ENCODE measurements around the gene ZNF277. TPM values are rescaled to one million over a fixed set of nuclear protein-coding genes. Genes with fewer than 3 reads are reported as not detected.
A peak's percentile ranks its signal among the peaks of the same experiment; 100 is the strongest.

The ZNF277 gene
- total and polyA plus RNA-seq, 4 donors = 7.8 to 23.5 (median 14.5) TPM

- TF ChIP-seq, protein P1, sequence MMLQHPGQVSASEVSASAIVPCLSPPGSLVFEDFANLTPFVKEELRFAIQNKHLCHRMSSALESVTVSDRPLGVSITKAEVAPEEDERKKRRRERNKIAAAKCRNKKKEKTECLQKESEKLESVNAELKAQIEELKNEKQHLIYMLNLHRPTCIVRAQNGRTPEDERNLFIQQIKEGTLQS (IDR thresholded peaks at IDR 0.05) = no peak
- no peak for TF ChIP-seq SP1 (IDR thresholded peaks at IDR 0.05)
- WGBS = 91% methylated on average over 2 of the region's 2 CpGs
Measured at GRCh38 chr7:112214883-112215282, 8.4 kb downstream of the ZNF277 start.

GRCh38 chr7:112215787-112216186, 9.3 kb downstream of the ZNF277 start:
- no peaks in the 10 kb centered on the region for H3K27me3 ChIP-seq (ENCODE audit: control insufficient read depth in 4 of 4, insufficient read depth in 4 of 4, low read length in 3 of 4)
- H3K9me3 ChIP-seq (ENCODE audit: control insufficient read depth in 4 of 4, low read length in 3 of 4) = no peaks in the 10 kb centered on the region
- no peak overlapping the region for H3K9ac ChIP-seq (ENCODE audit: low read depth in 1 of 2, low read length in 2 of 2)
- WGBS = 83% methylated on average over 4 of the region's 4 CpGs
- H3K4me3 ChIP-seq (ENCODE audit: low read depth in 1 of 3, low read length in 3 of 3) = no peak overlapping the region
- H3K27ac ChIP-seq (ENCODE audit: low read depth in 1 of 2, low read length in 2 of 2) = no peak overlapping the region
- no peak for DNase-seq (ENCODE audit: low spot score)
- peaks cover 2 to 23% (median 11%) of the 10 kb centered on the region in 4 donors for H3K4me1 ChIP-seq (ENCODE audit: control insufficient read depth in 4 of 4, insufficient read depth in 4 of 4, low read length in 3 of 4)
- H3K36me3 ChIP-seq (ENCODE audit: control insufficient read depth in 4 of 4, insufficient read depth in 3 of 4, low read depth in 1 of 4, low read length in 3 of 4) = no peaks in the 10 kb centered on the region
- TF ChIP-seq JUND (IDR thresholded peaks at IDR 0.05) = no peak
- TF ChIP-seq CTCF (IDR thresholded peaks at IDR 0.05; ENCODE audit: low read depth, low read length, missing input control) = no peak
- TF ChIP-seq, protein P2, sequence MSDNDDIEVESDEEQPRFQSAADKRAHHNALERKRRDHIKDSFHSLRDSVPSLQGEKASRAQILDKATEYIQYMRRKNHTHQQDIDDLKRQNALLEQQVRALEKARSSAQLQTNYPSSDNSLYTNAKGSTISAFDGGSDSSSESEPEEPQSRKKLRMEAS (IDR thresholded peaks at IDR 0.05) = no peak
- no peak for TF ChIP-seq NR2F2 (IDR thresholded peaks at IDR 0.05)
- TF ChIP-seq GABPA (IDR thresholded peaks at IDR 0.05 in 1 of 2, conservative IDR thresholded peaks at IDR 0.05 in 1 of 2) = no peak
- TF ChIP-seq SP1 (IDR thresholded peaks at IDR 0.05) = no peak

More at GRCh38 chr7:112214883-112215282, 8.4 kb downstream of the ZNF277 start:
- H3K36me3 ChIP-seq (ENCODE audit: control insufficient read depth in 4 of 4, insufficient read depth in 3 of 4, low read depth in 1 of 4, low read length in 3 of 4) = no peaks in the 10 kb centered on the region
- H3K27ac ChIP-seq (ENCODE audit: low read depth in 1 of 2, low read length in 2 of 2) = no peak overlapping the region
- no peaks in the 10 kb centered on the region for H3K9me3 ChIP-seq (ENCODE audit: control insufficient read depth in 4 of 4, low read length in 3 of 4)
- H3K9ac ChIP-seq (ENCODE audit: low read depth in 1 of 2, low read length in 2 of 2) = no peak overlapping the region
- H3K27me3 ChIP-seq (ENCODE audit: control insufficient read depth in 4 of 4, insufficient read depth in 4 of 4, low read length in 3 of 4) = no peaks in the 10 kb centered on the region
- no peak for DNase-seq (ENCODE audit: low spot score)
- H3K4me1 ChIP-seq (ENCODE audit: control insufficient read depth in 4 of 4, insufficient read depth in 4 of 4, low read length in 3 of 4) = peaks cover 7 to 28% (median 13%) of the 10 kb centered on the region in 4 donors
- H3K4me3 ChIP-seq (ENCODE audit: low read depth in 1 of 3, low read length in 3 of 3) = no peak overlapping the region

- WGBS = 93% methylated on average over 20 of the region's 20 CpGs
- DNase-seq (ENCODE audit: low spot score) = no peak
- no peak overlapping the region for H3K4me3 ChIP-seq (ENCODE audit: low read depth in 1 of 3, low read length in 3 of 3)
Measured at GRCh38 chr7:112220877-112221434, 14.5 kb downstream of the ZNF277 start.

DNA sequence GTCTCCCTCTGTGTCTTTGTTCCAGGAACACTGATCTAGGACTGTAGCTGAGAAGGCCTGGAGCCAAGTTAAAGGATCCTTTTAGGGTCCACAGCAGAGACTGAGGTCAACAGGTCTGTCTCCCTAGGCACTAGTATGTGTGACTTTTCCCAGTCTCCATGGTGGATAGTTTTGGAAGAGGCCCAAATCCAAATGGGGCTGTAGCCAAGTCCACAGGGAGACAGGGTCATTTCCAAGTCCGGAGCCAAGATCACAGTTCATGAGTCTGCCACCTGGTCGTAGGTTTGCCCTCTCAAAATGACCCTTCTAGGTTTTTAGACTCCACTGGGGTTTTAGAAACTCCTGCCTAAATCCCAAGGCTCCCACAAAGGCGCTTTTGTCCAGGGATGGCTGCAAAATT, 16.8 kb downstream of the ZNF277 start:
- 35% methylated on average over 3 of the region's 3 CpGs for WGBS
- no peak for DNase-seq (ENCODE audit: low spot score)
- no peaks in the 10 kb centered on the region for H3K27me3 ChIP-seq (ENCODE audit: control insufficient read depth in 4 of 4, insufficient read depth in 4 of 4, low read length in 3 of 4)
- H3K4me1 ChIP-seq (ENCODE audit: control insufficient read depth in 4 of 4, insufficient read depth in 4 of 4, low read length in 3 of 4) = peaks cover 1 to 31% (median 11%) of the 10 kb centered on the region in 4 donors
- H3K36me3 ChIP-seq (ENCODE audit: control insufficient read depth in 4 of 4, insufficient read depth in 3 of 4, low read depth in 1 of 4, low read length in 3 of 4) = no peaks in the 10 kb centered on the region
- no peaks in the 10 kb centered on the region for H3K9me3 ChIP-seq (ENCODE audit: control insufficient read depth in 4 of 4, low read length in 3 of 4)
- H3K4me3 ChIP-seq (ENCODE audit: low read depth in 1 of 3, low read length in 3 of 3) = no peak overlapping the region
- peak overlapping the region in 1 of 2 donors; percentile 6 for H3K9ac ChIP-seq (ENCODE audit: low read depth in 1 of 2, low read length in 2 of 2)
- peak overlapping the region; percentile 58 to 73 for H3K27ac ChIP-seq (ENCODE audit: low read depth in 1 of 2, low read length in 2 of 2)
- TF ChIP-seq ZBTB33 (IDR thresholded peaks at IDR 0.05) = peak; percentile 30
- TF ChIP-seq, protein P1 (IDR thresholded peaks at IDR 0.05) = no peak
- TF ChIP-seq HNF4A (conservative IDR thresholded peaks at IDR 0.05) = peak; percentile 95 to 96
- peak in 1 of 2 donors; percentile 58 for TF ChIP-seq JUND (IDR thresholded peaks at IDR 0.05)
- peak; percentile 36 to 49 for TF ChIP-seq RAD21 (IDR thresholded peaks at IDR 0.05)
- no peak for TF ChIP-seq FOXA1 (IDR thresholded peaks at IDR 0.05)
- no peak for TF ChIP-seq EGR1 (IDR thresholded peaks at IDR 0.05; ENCODE audit: low read depth in 2 of 2)
- TF ChIP-seq, protein P3, sequence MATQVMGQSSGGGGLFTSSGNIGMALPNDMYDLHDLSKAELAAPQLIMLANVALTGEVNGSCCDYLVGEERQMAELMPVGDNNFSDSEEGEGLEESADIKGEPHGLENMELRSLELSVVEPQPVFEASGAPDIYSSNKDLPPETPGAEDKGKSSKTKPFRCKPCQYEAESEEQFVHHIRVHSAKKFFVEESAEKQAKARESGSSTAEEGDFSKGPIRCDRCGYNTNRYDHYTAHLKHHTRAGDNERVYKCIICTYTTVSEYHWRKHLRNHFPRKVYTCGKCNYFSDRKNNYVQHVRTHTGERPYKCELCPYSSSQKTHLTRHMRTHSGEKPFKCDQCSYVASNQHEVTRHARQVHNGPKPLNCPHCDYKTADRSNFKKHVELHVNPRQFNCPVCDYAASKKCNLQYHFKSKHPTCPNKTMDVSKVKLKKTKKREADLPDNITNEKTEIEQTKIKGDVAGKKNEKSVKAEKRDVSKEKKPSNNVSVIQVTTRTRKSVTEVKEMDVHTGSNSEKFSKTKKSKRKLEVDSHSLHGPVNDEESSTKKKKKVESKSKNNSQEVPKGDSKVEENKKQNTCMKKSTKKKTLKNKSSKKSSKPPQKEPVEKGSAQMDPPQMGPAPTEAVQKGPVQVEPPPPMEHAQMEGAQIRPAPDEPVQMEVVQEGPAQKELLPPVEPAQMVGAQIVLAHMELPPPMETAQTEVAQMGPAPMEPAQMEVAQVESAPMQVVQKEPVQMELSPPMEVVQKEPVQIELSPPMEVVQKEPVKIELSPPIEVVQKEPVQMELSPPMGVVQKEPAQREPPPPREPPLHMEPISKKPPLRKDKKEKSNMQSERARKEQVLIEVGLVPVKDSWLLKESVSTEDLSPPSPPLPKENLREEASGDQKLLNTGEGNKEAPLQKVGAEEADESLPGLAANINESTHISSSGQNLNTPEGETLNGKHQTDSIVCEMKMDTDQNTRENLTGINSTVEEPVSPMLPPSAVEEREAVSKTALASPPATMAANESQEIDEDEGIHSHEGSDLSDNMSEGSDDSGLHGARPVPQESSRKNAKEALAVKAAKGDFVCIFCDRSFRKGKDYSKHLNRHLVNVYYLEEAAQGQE (IDR thresholded peaks at IDR 0.05) = no peak
- peak; percentile 82 for TF ChIP-seq YY1 (IDR thresholded peaks at IDR 0.05)

More at GRCh38 chr7:112220877-112221434, 14.5 kb downstream of the ZNF277 start:
- no peak for TF ChIP-seq RAD21 (IDR thresholded peaks at IDR 0.05)
- Histone ChIP-seq H3K4me1 (ENCODE audit: control insufficient read depth in 4 of 4, insufficient read depth in 4 of 4, low read length in 3 of 4) (peaks cover 0 to 25% (median 7%) of the 10 kb centered on the region in 4 donors), H3K27me3 (ENCODE audit: control insufficient read depth in 4 of 4, insufficient read depth in 4 of 4, low read length in 3 of 4) (no peaks in the 10 kb centered on the region), H3K27ac (ENCODE audit: low read depth in 1 of 2, low read length in 2 of 2) (no peak overlapping the region), H3K36me3 (ENCODE audit: control insufficient read depth in 4 of 4, insufficient read depth in 3 of 4, low read depth in 1 of 4, low read length in 3 of 4) (no peaks in the 10 kb centered on the region), H3K9ac (ENCODE audit: low read depth in 1 of 2, low read length in 2 of 2) (no peak overlapping the region), H3K9me3 (ENCODE audit: control insufficient read depth in 4 of 4, low read length in 3 of 4) (no peaks in the 10 kb centered on the region)
